ENCODE data around the gene KRTAP10-3. TPM values are rescaled to one million over a fixed set of nuclear protein-coding genes. Genes with fewer than 3 reads are reported as not detected.

The KRTAP10-3 gene
- total and polyA plus RNA-seq, 9 of the 15 experiments (the other 6 are each of a cell fraction or from before 2014, with no cell fraction given): not detected

- no peak overlapping the region for H2AFZ ChIP-seq (ENCODE audit: low read depth, low read length)
- H3K4me1 ChIP-seq (replicated peaks in 1 of 2; ENCODE audit: control insufficient read depth in 2 of 2, insufficient read depth in 2 of 2, low read length in 2 of 2): peaks cover 0 to 11% of the 10 kb centered on the region in 2 experiments; a peak in 1 of 5 replicates
- WGBS (ENCODE audit: insufficient coverage, low coverage, missing lambda C conversion rate): 0% methylated on average over 8 of the region's 10 CpGs
- no peak overlapping the region for H3K4me3 ChIP-seq
- in situ Hi-C loops (cut with MboI): no loop called here
- peaks cover 2% of the 10 kb centered on the region for H3K9me3 ChIP-seq (replicated peaks; ENCODE audit: control insufficient read depth, insufficient read depth, low read depth, low read length)
- POLR2A ChIA-PET: no interaction called here
- no peaks in the 10 kb centered on the region for H4K20me1 ChIP-seq (replicated peaks; ENCODE audit: control insufficient read depth, insufficient read depth, low read length)
- no TSS peak for BruUV-seq (replicated peaks)
- CTCF ChIA-PET (ENCODE audit: low intra/inter-chr PET ratio): no interaction called here
- H3K9ac ChIP-seq (ENCODE audit: insufficient read depth in 1 of 2, low read depth in 2 of 2, low read length in 2 of 2): no peak overlapping the region
- no peaks in the 10 kb centered on the region for H3K79me2 ChIP-seq (ENCODE audit: control insufficient read depth, insufficient read depth, low read length)
- ATAC-seq (no peak), DNase-seq (ENCODE audit: extremely low read depth in 1 of 4, low spot score in 3 of 4) (no peak), FAIRE-seq (no peak)
- H3K27ac ChIP-seq (ENCODE audit: extremely low read depth, low read depth, low read length): no peak overlapping the region
- no peaks in the 10 kb centered on the region for H3K9me1 ChIP-seq (ENCODE audit: control insufficient read depth, insufficient read depth, low read length)
- intact Hi-C loops (cut with micrococcal nuclease): no loop called here
- no peak overlapping the region for H3K4me2 ChIP-seq (ENCODE audit: insufficient read depth, low read length)
- peaks cover 20 to 55% of the 10 kb centered on the region in 2 experiments; a peak in 4 of 5 replicates for H3K27me3 ChIP-seq (ENCODE audit: control insufficient read depth in 2 of 2, insufficient read depth in 2 of 2, low read length in 2 of 2)
- no peak for TF ChIP-seq HDAC2 (IDR thresholded peaks at IDR 0.05)
- no peak for TF ChIP-seq ZC3H8 (IDR thresholded peaks at IDR 0.05)
- no peak for TF ChIP-seq ZNF280B (CRISPR knock-in tag; IDR thresholded peaks at IDR 0.05)
- TF ChIP-seq ILF3 (IDR thresholded peaks at IDR 0.05; ENCODE audit: borderline replicate concordance): no peak
- no peak for TF ChIP-seq POLR2G (IDR thresholded peaks at IDR 0.05; ENCODE audit: low read depth, low read length)
- no peak for TF ChIP-seq FOXJ3 (CRISPR knock-in tag; IDR thresholded peaks at IDR 0.05)
- TF ChIP-seq IFI16 (CRISPR knock-in tag; IDR thresholded peaks at IDR 0.05): no peak
- no peaks in the 10 kb centered on the region for H3K36me3 ChIP-seq (ENCODE audit: control insufficient read depth, insufficient read depth, low read length)
Observed at GRCh38 chr21:44576025-44576420, 17.4 kb upstream of the KRTAP10-3 start.
